ENCODE measurements around the gene DLG1. TPM values are rescaled to one million over a fixed set of nuclear protein-coding genes. Genes with fewer than 3 reads are reported as not detected.

The DLG1 gene
- total and polyA plus RNA-seq, 2 donors (not counting 1 experiment from before 2014, with no cell fraction given), result 47.7 to 53.0 TPM

DNA sequence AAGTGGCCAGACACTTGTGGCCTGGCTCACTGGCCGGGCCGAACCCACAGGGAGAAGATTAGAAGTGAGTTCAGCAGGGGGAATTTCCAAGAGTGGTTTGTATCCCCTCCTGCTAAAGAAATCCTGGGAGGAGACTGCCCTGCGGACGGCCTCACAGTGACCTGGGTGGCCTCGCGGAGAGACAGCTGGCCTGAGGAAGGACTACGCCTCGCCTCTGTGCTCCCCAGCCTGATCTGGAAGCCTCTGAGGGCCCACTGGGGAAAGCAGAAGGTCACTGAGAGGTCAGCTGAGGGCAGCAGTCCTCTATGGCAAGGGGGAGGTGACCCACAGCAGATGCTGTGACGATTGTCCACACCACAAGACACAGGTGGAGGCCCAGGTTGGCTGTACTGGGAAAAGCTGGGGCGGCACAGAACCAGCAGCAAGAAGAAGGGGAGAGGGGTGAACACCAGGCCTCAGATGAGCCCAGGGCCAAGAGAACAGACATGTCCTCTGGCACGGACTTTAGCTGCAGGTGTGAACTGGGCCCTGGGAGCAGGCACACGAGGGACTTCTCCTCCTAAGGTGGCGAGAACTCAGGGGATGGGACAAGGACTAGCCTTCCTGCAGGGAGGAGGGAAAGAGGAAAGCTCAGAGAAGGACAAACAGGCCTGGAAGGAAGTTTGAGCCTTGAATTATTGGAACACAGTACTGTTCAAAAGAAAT, 37.2 kb upstream of the DLG1 start:
- Histone ChIP-seq H3K9me3 (ENCODE audit: control insufficient read depth, insufficient read depth, low read depth, low read length) (no peaks in the 10 kb centered on the region), H3K36me3 (ENCODE audit: control insufficient read depth, insufficient read depth, low read length) (no peaks in the 10 kb centered on the region), H3K79me2 (ENCODE audit: control insufficient read depth, insufficient read depth, low read length) (no peaks in the 10 kb centered on the region), H3K27ac (ENCODE audit: insufficient read depth, low read length) (no peak overlapping the region), H3K27me3 (ENCODE audit: control insufficient read depth, insufficient read depth, low read length) (no peaks in the 10 kb centered on the region), H3K4me2 (ENCODE audit: extremely low read depth, insufficient read depth, low read length) (no peak overlapping the region), H3K4me3 (replicated peaks in 1 of 4; ENCODE audit: control extremely low read depth in 1 of 4, insufficient read depth in 1 of 4, low read depth in 3 of 4, low read length in 4 of 4) (no peak overlapping the region), H4K20me1 (ENCODE audit: control insufficient read depth, extremely low read depth, insufficient read depth, low read length) (no peaks in the 10 kb centered on the region), H2AFZ (ENCODE audit: low read length) (no peak overlapping the region), H3K9ac (ENCODE audit: insufficient read depth, low read length) (no peak overlapping the region), H3K4me1 (ENCODE audit: control insufficient read depth, extremely low read depth, insufficient read depth, low read length) (peaks cover 2% of the 10 kb centered on the region)
- peak in 1 of 2 donors; percentile 62 for DNase-seq (ENCODE audit: low read depth in 2 of 2)
- no peak for TF ChIP-seq EZH2 (IDR thresholded peaks at IDR 0.05; ENCODE audit: low read length, missing control alignments)
- TF ChIP-seq, protein P1, sequence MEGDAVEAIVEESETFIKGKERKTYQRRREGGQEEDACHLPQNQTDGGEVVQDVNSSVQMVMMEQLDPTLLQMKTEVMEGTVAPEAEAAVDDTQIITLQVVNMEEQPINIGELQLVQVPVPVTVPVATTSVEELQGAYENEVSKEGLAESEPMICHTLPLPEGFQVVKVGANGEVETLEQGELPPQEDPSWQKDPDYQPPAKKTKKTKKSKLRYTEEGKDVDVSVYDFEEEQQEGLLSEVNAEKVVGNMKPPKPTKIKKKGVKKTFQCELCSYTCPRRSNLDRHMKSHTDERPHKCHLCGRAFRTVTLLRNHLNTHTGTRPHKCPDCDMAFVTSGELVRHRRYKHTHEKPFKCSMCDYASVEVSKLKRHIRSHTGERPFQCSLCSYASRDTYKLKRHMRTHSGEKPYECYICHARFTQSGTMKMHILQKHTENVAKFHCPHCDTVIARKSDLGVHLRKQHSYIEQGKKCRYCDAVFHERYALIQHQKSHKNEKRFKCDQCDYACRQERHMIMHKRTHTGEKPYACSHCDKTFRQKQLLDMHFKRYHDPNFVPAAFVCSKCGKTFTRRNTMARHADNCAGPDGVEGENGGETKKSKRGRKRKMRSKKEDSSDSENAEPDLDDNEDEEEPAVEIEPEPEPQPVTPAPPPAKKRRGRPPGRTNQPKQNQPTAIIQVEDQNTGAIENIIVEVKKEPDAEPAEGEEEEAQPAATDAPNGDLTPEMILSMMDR (conservative IDR thresholded peaks at IDR 0.05 in 1 of 2, IDR thresholded peaks at IDR 0.05 in 1 of 2; ENCODE audit: low read depth in 1 of 2, low read length in 2 of 2), result no peak

DNA sequence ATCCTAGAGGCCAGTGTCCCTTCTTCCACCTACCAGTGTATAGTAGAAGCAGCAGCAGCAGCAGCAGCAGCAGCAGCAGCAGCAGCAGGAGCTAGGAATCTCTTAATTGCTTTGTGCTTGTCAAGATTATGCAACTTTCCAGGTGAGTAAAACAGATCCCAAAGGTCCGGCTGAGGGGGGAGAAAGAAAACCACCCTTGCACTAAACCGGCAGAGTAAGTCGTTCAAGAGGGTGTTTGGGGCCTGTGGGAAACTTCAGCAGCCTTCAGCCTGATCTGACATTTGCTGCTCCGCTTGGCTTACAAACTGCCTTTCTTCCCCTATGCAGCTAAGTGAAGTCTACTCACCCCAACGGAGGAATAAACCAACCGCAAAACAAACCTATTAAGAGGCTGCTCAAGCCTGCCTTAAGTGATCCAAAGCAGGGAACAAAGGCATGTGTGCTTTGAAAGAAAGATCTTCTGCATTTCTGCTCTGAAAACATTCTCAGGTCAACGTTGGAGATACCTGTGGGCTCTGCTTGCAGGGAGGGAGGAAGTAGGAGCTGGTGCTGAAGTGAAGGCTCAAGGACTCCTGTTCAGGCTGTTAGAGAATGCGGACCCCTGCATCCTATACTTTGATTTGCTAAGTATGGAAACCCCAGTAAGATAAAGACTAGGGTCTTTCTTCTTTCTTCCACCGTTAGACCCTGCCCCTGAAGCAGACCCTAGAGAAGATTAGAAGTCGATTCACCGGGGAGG, 35.7 kb upstream of the DLG1 start:
- peak in 1 of 2 donors; percentile 40 for DNase-seq (ENCODE audit: low read depth in 2 of 2)
- H3K9ac ChIP-seq (ENCODE audit: insufficient read depth, low read length), result no peak overlapping the region
- no peaks in the 10 kb centered on the region for H4K20me1 ChIP-seq (ENCODE audit: control insufficient read depth, extremely low read depth, insufficient read depth, low read length)
- H3K4me2 ChIP-seq (ENCODE audit: extremely low read depth, insufficient read depth, low read length), result no peak overlapping the region
- H3K36me3 ChIP-seq (ENCODE audit: control insufficient read depth, insufficient read depth, low read length), result no peaks in the 10 kb centered on the region
- TF ChIP-seq, protein P1 (conservative IDR thresholded peaks at IDR 0.05 in 1 of 2, IDR thresholded peaks at IDR 0.05 in 1 of 2; ENCODE audit: low read depth in 1 of 2, low read length in 2 of 2), result no peak
- no peak for TF ChIP-seq EZH2 (IDR thresholded peaks at IDR 0.05; ENCODE audit: low read length, missing control alignments)
- no peaks in the 10 kb centered on the region for H3K4me1 ChIP-seq (ENCODE audit: control insufficient read depth, extremely low read depth, insufficient read depth, low read length)
- no peaks in the 10 kb centered on the region for H3K9me3 ChIP-seq (ENCODE audit: control insufficient read depth, insufficient read depth, low read depth, low read length)
- H3K27ac ChIP-seq (ENCODE audit: insufficient read depth, low read length), result no peak overlapping the region
- no peaks in the 10 kb centered on the region for H3K27me3 ChIP-seq (ENCODE audit: control insufficient read depth, insufficient read depth, low read length)
- no peaks in the 10 kb centered on the region for H3K79me2 ChIP-seq (ENCODE audit: control insufficient read depth, insufficient read depth, low read length)
- no peak overlapping the region for H2AFZ ChIP-seq (ENCODE audit: low read length)
- no peak overlapping the region for H3K4me3 ChIP-seq (replicated peaks in 1 of 4; ENCODE audit: control extremely low read depth in 1 of 4, insufficient read depth in 1 of 4, low read depth in 3 of 4, low read length in 4 of 4)

DNA sequence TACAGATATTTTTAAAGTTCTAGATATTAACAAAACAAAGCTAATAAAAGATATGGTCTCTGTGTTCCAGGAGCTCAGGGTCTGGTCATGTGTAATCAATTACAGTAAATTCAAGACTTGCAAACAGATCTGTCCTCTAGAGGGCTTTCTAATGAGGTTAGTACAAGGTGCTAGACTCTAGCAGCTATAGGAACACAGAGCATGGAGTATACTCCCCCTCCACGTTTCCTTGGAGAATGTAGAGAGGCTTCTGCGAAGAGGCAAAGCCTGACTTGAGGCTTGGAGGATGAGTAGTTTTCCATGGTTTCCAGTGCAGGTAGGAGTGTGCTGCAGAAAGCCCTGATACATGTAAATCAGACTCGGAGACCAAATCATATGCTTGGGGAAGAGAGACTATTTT, 32.7 kb upstream of the DLG1 start:
- Histone ChIP-seq H3K36me3 (ENCODE audit: control insufficient read depth, insufficient read depth, low read length) (no peaks in the 10 kb centered on the region), H3K4me2 (ENCODE audit: extremely low read depth, insufficient read depth, low read length) (no peak overlapping the region), H3K27me3 (ENCODE audit: control insufficient read depth, insufficient read depth, low read length) (no peaks in the 10 kb centered on the region), H3K79me2 (ENCODE audit: control insufficient read depth, insufficient read depth, low read length) (no peaks in the 10 kb centered on the region), H3K9me3 (ENCODE audit: control insufficient read depth, insufficient read depth, low read depth, low read length) (no peaks in the 10 kb centered on the region), H3K4me3 (replicated peaks in 1 of 4; ENCODE audit: control extremely low read depth in 1 of 4, insufficient read depth in 1 of 4, low read depth in 3 of 4, low read length in 4 of 4) (no peak overlapping the region), H4K20me1 (ENCODE audit: control insufficient read depth, extremely low read depth, insufficient read depth, low read length) (no peaks in the 10 kb centered on the region), H3K27ac (ENCODE audit: insufficient read depth, low read length) (no peak overlapping the region), H2AFZ (ENCODE audit: low read length) (no peak overlapping the region), H3K4me1 (ENCODE audit: control insufficient read depth, extremely low read depth, insufficient read depth, low read length) (no peaks in the 10 kb centered on the region), H3K9ac (ENCODE audit: insufficient read depth, low read length) (no peak overlapping the region)
- TF ChIP-seq, protein P1 (conservative IDR thresholded peaks at IDR 0.05 in 1 of 2, IDR thresholded peaks at IDR 0.05 in 1 of 2; ENCODE audit: low read depth in 1 of 2, low read length in 2 of 2), result no peak
- TF ChIP-seq EZH2 (IDR thresholded peaks at IDR 0.05; ENCODE audit: low read length, missing control alignments), result no peak
- no peak for DNase-seq (ENCODE audit: low read depth in 2 of 2)

All from fibroblast of lung (primary cell).